ENCODE data around the gene SLC51A. TPM values are rescaled to one million over a fixed set of nuclear protein-coding genes. Genes with fewer than 3 reads are reported as not detected.

Gene SLC51A
- total RNA-seq, 1 experiment from 2014 or later, result not detected

GRCh38 chr3:196220587-196220986 is 4.3 kb downstream of the SLC51A start:
- Histone ChIP-seq H3K4me1 (no peaks in the 10 kb centered on the region), H3K36me3 (ENCODE audit: control insufficient read depth, insufficient read depth, low read length) (no peaks in the 10 kb centered on the region; the same call in 1 of the 2 replicates), H3K27me3 (replicated peaks; ENCODE audit: control insufficient read depth, insufficient read depth, low read length) (no peaks in the 10 kb centered on the region), H3K4me3 (ENCODE audit: low read depth, low read length) (no peak overlapping the region), H3K9me3 (no peaks in the 10 kb centered on the region)
- no peaks in the 10 kb centered on the region for H3K4me1 Mint-ChIP-seq (ENCODE audit: low read depth, unreplicated experiment)
- H3K9me3 Mint-ChIP-seq (ENCODE audit: unreplicated experiment), result no peaks in the 10 kb centered on the region
- intact Hi-C loops (cut with micrococcal nuclease; ENCODE audit: unreplicated experiment), result no loop called here
- BruUV-seq (replicated peaks), result no TSS peak
- H3K36me3 Mint-ChIP-seq (ENCODE audit: insufficient read depth, unreplicated experiment), result no peaks in the 10 kb centered on the region
- H3K27ac Mint-ChIP-seq (ENCODE audit: unreplicated experiment), result no peak overlapping the region
- CTCF ChIA-PET, result no interaction called here
- H3K27me3 Mint-ChIP-seq (ENCODE audit: insufficient read depth, unreplicated experiment), result no peaks in the 10 kb centered on the region
- DNase-seq, result no peak
- POLR2A ChIA-PET, result no interaction called here
- H3K4me3 Mint-ChIP-seq (ENCODE audit: unreplicated experiment), result no peak overlapping the region
- TF ChIP-seq CTCF (IDR thresholded peaks at IDR 0.05; ENCODE audit: insufficient read depth in 1 of 2, low read depth in 1 of 2, low read length in 1 of 2, severe bottlenecking in 1 of 2, unreplicated experiment in 1 of 2), result no peak

- H3K9me3 ChIP-seq, result no peaks in the 10 kb centered on the region
- no peak for DNase-seq
- ChIA-PET CTCF (no interaction called here), POLR2A (no interaction called here)
- H3K4me1 Mint-ChIP-seq (ENCODE audit: low read depth, unreplicated experiment), result no peaks in the 10 kb centered on the region
- no TSS peak for BruUV-seq (replicated peaks)
- no peaks in the 10 kb centered on the region; the same call in 1 of the 2 replicates for H3K36me3 ChIP-seq (ENCODE audit: control insufficient read depth, insufficient read depth, low read length)
- no peak overlapping the region for H3K4me3 Mint-ChIP-seq (ENCODE audit: unreplicated experiment)
- no peaks in the 10 kb centered on the region for H3K36me3 Mint-ChIP-seq (ENCODE audit: insufficient read depth, unreplicated experiment)
- H3K9me3 Mint-ChIP-seq (ENCODE audit: unreplicated experiment), result no peaks in the 10 kb centered on the region
- H3K27me3 Mint-ChIP-seq (ENCODE audit: insufficient read depth, unreplicated experiment), result no peaks in the 10 kb centered on the region
- H3K27me3 ChIP-seq (replicated peaks; ENCODE audit: control insufficient read depth, insufficient read depth, low read length), result no peaks in the 10 kb centered on the region
- H3K4me3 ChIP-seq (ENCODE audit: low read depth, low read length), result no peak overlapping the region
- TF ChIP-seq CTCF (IDR thresholded peaks at IDR 0.05; ENCODE audit: insufficient read depth in 1 of 2, low read depth in 1 of 2, low read length in 1 of 2, severe bottlenecking in 1 of 2, unreplicated experiment in 1 of 2), result no peak
- intact Hi-C loops (cut with micrococcal nuclease; ENCODE audit: unreplicated experiment), result no loop called here
- no peak overlapping the region for H3K27ac Mint-ChIP-seq (ENCODE audit: unreplicated experiment)
- no peaks in the 10 kb centered on the region for H3K4me1 ChIP-seq
These were observed 4.7 kb downstream of the SLC51A start for GRCh38 chr3:196220991-196221390.

GRCh38 chr3:196222876-196223595 is 6.7 kb downstream of the SLC51A start:
- no peak for DNase-seq
- no TSS peak for BruUV-seq (replicated peaks)
- intact Hi-C loops (cut with micrococcal nuclease; ENCODE audit: unreplicated experiment), result no loop called here
- no peak overlapping the region for H3K27ac Mint-ChIP-seq (ENCODE audit: unreplicated experiment)
- H3K9me3 Mint-ChIP-seq (ENCODE audit: unreplicated experiment), result no peaks in the 10 kb centered on the region
- H3K27me3 Mint-ChIP-seq (ENCODE audit: insufficient read depth, unreplicated experiment), result no peaks in the 10 kb centered on the region
- ChIA-PET POLR2A (no interaction called here), CTCF (no interaction called here)
- H3K4me1 Mint-ChIP-seq (ENCODE audit: low read depth, unreplicated experiment), result no peaks in the 10 kb centered on the region
- Histone ChIP-seq H3K9me3 (no peaks in the 10 kb centered on the region), H3K4me3 (ENCODE audit: low read depth, low read length) (no peak overlapping the region), H3K4me1 (no peaks in the 10 kb centered on the region), H3K36me3 (ENCODE audit: control insufficient read depth, insufficient read depth, low read length) (no peaks in the 10 kb centered on the region; the same call in 1 of the 2 replicates), H3K27me3 (replicated peaks; ENCODE audit: control insufficient read depth, insufficient read depth, low read length) (no peaks in the 10 kb centered on the region)
- TF ChIP-seq CTCF (IDR thresholded peaks at IDR 0.05; ENCODE audit: insufficient read depth in 1 of 2, low read depth in 1 of 2, low read length in 1 of 2, severe bottlenecking in 1 of 2, unreplicated experiment in 1 of 2), result no peak
- H3K4me3 Mint-ChIP-seq (ENCODE audit: unreplicated experiment), result no peak overlapping the region
- peaks cover 7% of the 10 kb centered on the region for H3K36me3 Mint-ChIP-seq (ENCODE audit: insufficient read depth, unreplicated experiment)
